Mesendoderm (in vitro differentiated cells): ENCODE results near the gene CCDC194.
"Not testable (repeated sequence)": the region's sequence is repeated elsewhere in the genome, so short reads cannot be mapped to it uniquely, and the experiment has no call there.

Experiments used
- DNase-seq: peaks from one replicate; pipeline ENCODE4 v3.0.0; 2013
- H2AK5ac ChIP-seq: 2 replicates; pipeline ENCODE4 v1.6.1; 2013; ENCODE audit warnings: low read length, inconsistent platforms
- H2BK120ac ChIP-seq: 2 replicates; pipeline ENCODE4 v1.6.1; 2013; ENCODE audit warnings: low read depth, mild to moderate bottlenecking, low read length, moderate library complexity, mixed read lengths
- H2BK15ac ChIP-seq: replicated peaks from 2 replicates; pipeline ENCODE4 v1.6.1; 2013; ENCODE audit warnings: low read depth, mild to moderate bottlenecking, moderate library complexity
- H2BK5ac ChIP-seq: 2 replicates; pipeline ENCODE4 v1.6.1; 2013; ENCODE audit warnings: low read length, inconsistent platforms
- H3K18ac ChIP-seq: 2 replicates; pipeline ENCODE4 v1.6.1; 2013; ENCODE audit warnings: mild to moderate bottlenecking, low read length, mixed read lengths
- H3K23ac ChIP-seq: one replicate; pipeline ENCODE4 v1.6.1; 2013; ENCODE audit warnings: low read length
- H3K27ac ChIP-seq: 2 replicates; pipeline ENCODE4 v1.5.1; 2013; ENCODE audit warnings: low read depth, mild to moderate bottlenecking, inconsistent platforms, low read length, moderate library complexity
- H3K27me3 ChIP-seq: 2 replicates; pipeline ENCODE4 v1.6.1; 2013; ENCODE audit warnings: low read length, control low read depth, mild to moderate bottlenecking, inconsistent platforms; ENCODE audit not compliant: insufficient read depth, poor library complexity
- H3K36me3 ChIP-seq: 2 replicates; pipeline ENCODE4 v1.6.1; 2013; ENCODE audit warnings: low read length, inconsistent platforms; ENCODE audit not compliant: control insufficient read depth, insufficient read depth
- H3K4ac ChIP-seq: one replicate; pipeline ENCODE4 v1.6.1; 2013; ENCODE audit warnings: low read depth, mild to moderate bottlenecking, low read length, moderate library complexity
- H3K4me1 ChIP-seq: 2 replicates; pipeline ENCODE4 v1.6.1; 2013; ENCODE audit warnings: low read depth, low read length, inconsistent platforms; ENCODE audit not compliant: control insufficient read depth
- H3K4me2 ChIP-seq: 2 replicates; pipeline ENCODE4 v1.6.1; 2013; ENCODE audit warnings: low read length
- H3K4me3 ChIP-seq: 2 replicates; pipeline ENCODE4 v1.5.1; 2013; ENCODE audit warnings: mild to moderate bottlenecking, low read length
- H3K56ac ChIP-seq: one replicate; pipeline ENCODE4 v1.6.1; 2013; ENCODE audit warnings: low read length
- H3K79me1 ChIP-seq: 2 replicates; pipeline ENCODE4 v1.6.1; 2013; ENCODE audit warnings: low read length, inconsistent platforms
- H3K79me2 ChIP-seq: 2 replicates; pipeline ENCODE4 v1.6.1; 2013; ENCODE audit warnings: mild to moderate bottlenecking, low read length; ENCODE audit not compliant: control insufficient read depth, insufficient read depth
- H3K9ac ChIP-seq: 2 replicates; pipeline ENCODE4 v1.6.1; 2013; ENCODE audit warnings: low read length, inconsistent platforms
- H4K5ac ChIP-seq: one replicate; pipeline ENCODE4 v1.6.1; 2013; ENCODE audit warnings: low read length
- H4K8ac ChIP-seq: one replicate; pipeline ENCODE4 v1.6.1; 2013; ENCODE audit warnings: low read depth, mild to moderate bottlenecking, control low read depth, low read length, moderate library complexity
- WGBS: extraction: QIAGEN DNeasy Blood & Tissue Kit; methylation state at CpG from one replicate; pipeline ENCODE4 v1.1.7; 2013; ENCODE audit warnings: low lambda C conversion rate, missing lambda C conversion rate; ENCODE audit not compliant: insufficient coverage; ENCODE audit errors: extremely low coverage; 5-methylcytosine and 5-hydroxymethylcytosine counted together

The CCDC194 gene

GRCh38 chr19:17378271-17378670 is 15.7 kb downstream of the CCDC194 start:
- Histone ChIP-seq H4K5ac (no peak overlapping the region), H3K79me1 (no peaks in the 10 kb centered on the region)
- WGBS = no CpG with 5 or more reads among the region's 13 CpGs

GRCh38 chr19:17376935-17377600 is 16.9 kb downstream of the CCDC194 start, which contains the start of gene PLVAP:
Gene PLVAP (minus strand): TSS chr19:17377342. CDS start chr19:17377288, 54 bp downstream.
- Histone ChIP-seq H2BK5ac (no peak within 1 kb of the TSS), H3K4me3 (no peak within 1 kb of the TSS), H3K4ac (no peak within 1 kb of the TSS), H2BK15ac (no peak within 1 kb of the TSS), H2BK120ac (no peak within 1 kb of the TSS), H3K23ac (no peak within 1 kb of the TSS), H3K18ac (no peak within 1 kb of the TSS), H3K79me1 (no peaks in the 10 kb centered on the region), H3K79me2 (no peaks in the 10 kb centered on the region), H3K27me3 (no peaks in the 10 kb centered on the region), H2AK5ac (no peak within 1 kb of the TSS), H4K8ac (no peak within 1 kb of the TSS), H3K9ac (no peak within 1 kb of the TSS), H3K27ac (no peak within 1 kb of the TSS), H3K56ac (no peak within 1 kb of the TSS), H3K4me1 (no peaks in the 10 kb centered on the region), H4K5ac (no peak within 1 kb of the TSS), H3K4me2 (no peak within 1 kb of the TSS), H3K36me3 (no peaks in the 10 kb centered on the region)
- WGBS = no CpG with 5 or more reads among the region's 39 CpGs
- DNase-seq = no peak

More at GRCh38 chr19:17378271-17378670, 15.7 kb downstream of the CCDC194 start:
- no peak overlapping the region for H2BK5ac ChIP-seq
- H2AK5ac ChIP-seq = no peak overlapping the region
- H3K9ac ChIP-seq = no peak overlapping the region
- no peaks in the 10 kb centered on the region for H3K4me1 ChIP-seq
- H3K79me2 ChIP-seq = no peaks in the 10 kb centered on the region
- no peaks in the 10 kb centered on the region for H3K27me3 ChIP-seq
- no peak for DNase-seq
- no peak overlapping the region for H3K23ac ChIP-seq
- no peak overlapping the region for H3K56ac ChIP-seq
- H3K18ac ChIP-seq = no peak overlapping the region
- H3K27ac ChIP-seq = no peak overlapping the region
- no peaks in the 10 kb centered on the region for H3K36me3 ChIP-seq
- H3K4ac ChIP-seq = no peak overlapping the region
- no peak overlapping the region for H4K8ac ChIP-seq
- H3K4me3 ChIP-seq = no peak overlapping the region
- no peak overlapping the region for H2BK15ac ChIP-seq
- H3K4me2 ChIP-seq = no peak overlapping the region
- no peak overlapping the region for H2BK120ac ChIP-seq

GRCh38 chr19:17370026-17370587 is 23.9 kb downstream of the CCDC194 start:
- Histone ChIP-seq H4K5ac (no peak overlapping the region), H3K79me1 (no peaks in the 10 kb centered on the region), H3K27me3 (no peaks in the 10 kb centered on the region), H3K23ac (no peak overlapping the region), H3K9ac (no peak overlapping the region), H3K4me1 (no peaks in the 10 kb centered on the region), H2BK15ac (no peak overlapping the region), H3K4ac (no peak overlapping the region), H3K4me2 (no peak overlapping the region), H2AK5ac (no peak overlapping the region), H2BK5ac (no peak overlapping the region), H3K36me3 (no peaks in the 10 kb centered on the region), H3K79me2 (no peaks in the 10 kb centered on the region), H3K56ac (no peak overlapping the region), H3K4me3 (no peak overlapping the region), H4K8ac (no peak overlapping the region), H3K18ac (no peak overlapping the region), H3K27ac (no peak overlapping the region), H2BK120ac (no peak overlapping the region)
- DNase-seq = no peak
- WGBS = no CpG with 5 or more reads among the region's 8 CpGs

- WGBS = no CpG with 5 or more reads among the region's 22 CpGs
- Histone ChIP-seq H3K9ac (no peak overlapping the region), H3K23ac (no peak overlapping the region), H3K4me3 (no peak overlapping the region), H2AK5ac (no peak overlapping the region), H3K79me2 (no peaks in the 10 kb centered on the region), H2BK120ac (no peak overlapping the region), H3K56ac (no peak overlapping the region), H4K5ac (no peak overlapping the region), H4K8ac (no peak overlapping the region), H3K27me3 (no peaks in the 10 kb centered on the region), H3K36me3 (no peaks in the 10 kb centered on the region), H2BK5ac (no peak overlapping the region), H3K27ac (no peak overlapping the region), H3K79me1 (no peaks in the 10 kb centered on the region), H3K4ac (no peak overlapping the region), H3K4me2 (no peak overlapping the region), H2BK15ac (no peak overlapping the region), H3K4me1 (no peaks in the 10 kb centered on the region), H3K18ac (no peak overlapping the region)
- no peak for DNase-seq
These were observed 28.6 kb downstream of the CCDC194 start for GRCh38 chr19:17365361-17365760.

GRCh38 chr19:17363852-17364605 is 30.0 kb downstream of the CCDC194 start:
- not testable (repeated sequence) for H3K27me3 ChIP-seq, H3K23ac ChIP-seq, H3K18ac ChIP-seq, H3K79me1 ChIP-seq, H3K4me2 ChIP-seq, H2BK5ac ChIP-seq, H3K36me3 ChIP-seq, H2BK120ac ChIP-seq, H4K8ac ChIP-seq, H4K5ac ChIP-seq, H3K56ac ChIP-seq, H2AK5ac ChIP-seq, H3K79me2 ChIP-seq, H3K4ac ChIP-seq, H3K27ac ChIP-seq, H3K9ac ChIP-seq, H3K4me1 ChIP-seq, H2BK15ac ChIP-seq, DNase-seq, H3K4me3 ChIP-seq
- WGBS = no CpG with 5 or more reads among the region's 20 CpGs
